Measurements from ENCODE around the gene GPC5.
"Not testable (repeated sequence)": the region's sequence is repeated elsewhere in the genome, so short reads cannot be mapped to it uniquely, and the experiment has no call there.

Gene GPC5

DNA sequence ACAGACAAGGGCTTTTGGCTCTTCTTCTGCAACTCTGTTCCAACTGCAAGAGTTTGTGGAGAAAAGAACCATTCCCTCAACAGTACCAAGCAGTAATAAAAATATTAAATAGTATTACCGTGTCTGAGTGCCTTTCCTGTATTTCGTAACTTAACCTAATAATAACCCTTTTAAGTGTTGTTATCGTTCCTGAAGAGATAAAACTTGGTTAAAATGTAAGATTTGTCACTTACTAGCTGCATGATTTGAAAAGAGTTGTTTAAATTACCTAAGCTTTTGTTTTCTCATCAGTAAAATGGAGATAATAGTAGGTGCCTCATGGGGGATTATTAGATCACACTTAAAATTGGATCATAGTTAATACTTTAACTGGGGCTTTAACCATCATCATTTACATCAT is 447.2 kb downstream of the GPC5 start:
- no peak for DNase-seq

- no peak for DNase-seq
Measured at GRCh38 chr13:91863699-91864098, 465.3 kb downstream of the GPC5 start.

GRCh38 chr13:91868351-91868750 is 469.9 kb downstream of the GPC5 start:
- no peak for DNase-seq

DNA sequence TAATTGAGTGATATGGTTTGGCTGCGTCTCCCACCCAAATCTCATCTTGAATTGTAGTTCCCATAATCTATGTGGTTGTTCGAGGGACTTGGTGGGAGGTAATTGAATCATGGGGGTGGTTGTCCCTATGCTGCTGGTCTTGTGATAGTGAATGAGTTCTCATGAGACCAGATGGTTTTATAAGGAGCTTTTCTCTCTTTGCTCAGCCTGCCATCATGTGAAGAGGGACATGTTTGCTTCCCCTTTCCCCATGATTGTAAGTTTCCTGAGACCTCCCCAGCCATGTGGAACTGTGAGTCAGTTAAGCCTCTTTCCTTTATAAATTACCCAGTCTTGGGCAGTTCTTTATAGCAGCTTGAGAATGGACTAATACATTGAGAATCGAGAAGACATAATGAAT is 480.1 kb downstream of the GPC5 start:
- no peak for DNase-seq

DNA sequence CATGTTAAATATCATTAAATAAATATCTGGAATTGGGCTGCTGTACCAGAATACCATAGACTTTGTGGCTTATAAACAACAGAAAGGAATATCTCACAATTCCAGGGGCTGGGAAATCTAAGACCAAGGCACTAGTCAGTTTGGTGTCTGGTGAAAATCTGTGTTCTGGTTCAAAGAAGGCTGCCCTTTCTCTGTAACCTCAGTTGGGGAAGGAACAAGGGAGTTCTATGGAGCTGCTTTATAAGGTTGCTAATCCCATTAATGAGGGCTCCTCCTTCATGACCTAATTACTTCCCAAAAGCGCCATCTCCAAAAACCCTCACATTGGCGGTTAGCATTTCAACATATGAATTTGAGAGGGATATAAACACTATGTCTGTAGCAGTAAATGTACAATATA is 480.9 kb downstream of the GPC5 start:
- DNase-seq = no peak

GRCh38 chr13:91882918-91883317 is 484.5 kb downstream of the GPC5 start:
- no peak for DNase-seq

GRCh38 chr13:91889641-91890040 is 491.2 kb downstream of the GPC5 start:
- DNase-seq = no peak

DNA sequence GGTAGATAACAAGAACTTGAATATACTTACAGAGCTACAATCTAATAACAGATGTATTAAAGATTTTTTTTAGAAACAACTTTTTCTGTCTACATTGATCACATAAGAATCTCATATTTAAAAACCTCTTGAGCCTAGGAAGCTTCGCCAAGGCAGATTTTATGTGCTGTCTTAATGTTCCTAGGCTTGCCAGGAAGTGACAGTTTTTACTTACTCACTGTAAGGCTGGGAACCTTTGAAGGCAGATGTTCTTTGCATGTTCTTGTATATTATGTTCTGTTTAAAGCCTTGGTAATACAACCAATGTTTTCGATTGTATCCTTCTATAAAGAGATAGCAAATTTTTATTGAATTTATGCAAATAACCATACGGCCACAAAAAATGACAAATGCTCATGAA is 492.7 kb downstream of the GPC5 start:
- no peak for DNase-seq

- DNase-seq = no peak
Measured at GRCh38 chr13:91893040-91893439, 494.6 kb downstream of the GPC5 start.

GRCh38 chr13:91894316-91894715 is 495.9 kb downstream of the GPC5 start:
- DNase-seq = no peak

- no peak for DNase-seq
Measured at GRCh38 chr13:91896547-91896946, 498.1 kb downstream of the GPC5 start.

DNA sequence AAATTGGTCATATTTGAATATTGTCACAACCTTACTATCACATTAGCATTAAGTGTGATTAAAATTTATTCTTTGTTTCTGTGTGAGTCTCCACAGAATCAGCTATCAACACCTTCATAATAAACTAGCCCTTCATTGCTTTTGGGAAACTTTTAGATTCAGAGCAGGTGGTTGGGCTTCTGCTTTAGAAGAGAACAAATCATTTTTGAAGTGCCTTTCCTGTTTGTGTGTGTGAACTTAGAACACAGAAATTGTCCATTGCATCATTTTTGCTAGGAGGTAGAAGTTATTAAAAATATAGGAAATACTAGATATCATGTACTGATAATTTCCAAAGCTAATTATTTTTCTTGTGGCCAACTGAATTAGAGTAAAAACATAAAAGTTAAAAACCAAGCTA is 500.6 kb downstream of the GPC5 start:
- DNase-seq = not testable (repeated sequence)

- DNase-seq = no peak
Measured at GRCh38 chr13:91902291-91902690, 503.9 kb downstream of the GPC5 start.

DNA sequence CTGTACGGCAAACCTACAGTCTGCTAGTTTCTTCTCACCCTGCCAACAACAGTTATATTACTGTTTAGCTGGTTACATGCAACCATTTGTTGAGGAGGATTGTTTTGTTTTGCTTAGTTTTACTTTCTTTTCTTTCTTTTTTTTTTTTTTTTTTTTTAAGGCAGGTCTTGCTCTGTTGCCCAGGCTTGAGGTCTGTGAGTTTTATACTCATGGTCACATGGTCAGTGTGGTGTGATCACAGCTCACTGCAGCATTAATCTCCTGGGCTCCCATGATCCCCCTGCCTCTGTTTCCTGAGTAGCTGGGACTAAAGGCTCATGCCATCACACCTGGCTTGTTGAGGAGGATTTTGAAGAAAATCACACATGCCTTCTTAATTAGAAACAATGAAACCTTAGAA is 505.6 kb downstream of the GPC5 start:
- DNase-seq = no peak

GRCh38 chr13:91904597-91904996 is 506.2 kb downstream of the GPC5 start:
- DNase-seq = no peak

DNA sequence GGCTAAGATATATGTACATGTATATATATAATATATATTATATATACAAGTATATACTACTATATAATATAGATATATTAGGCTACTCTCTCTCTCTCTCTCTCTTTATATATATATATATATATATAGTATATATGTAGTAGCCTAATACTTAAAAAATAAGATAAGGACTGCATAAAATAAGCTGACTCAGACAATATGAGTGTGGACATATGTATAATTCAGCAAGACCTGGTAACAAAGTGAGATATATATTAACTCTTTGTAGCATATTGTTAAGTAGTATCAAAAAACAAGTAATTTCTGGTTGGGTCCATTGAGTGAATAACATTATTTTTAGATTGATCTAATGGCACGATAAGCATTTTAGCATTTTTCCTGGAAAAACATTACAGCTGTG is 509.0 kb downstream of the GPC5 start:
- no peak for DNase-seq

GRCh38 chr13:91909617-91910016 is 511.2 kb downstream of the GPC5 start:
- no peak for DNase-seq

DNA sequence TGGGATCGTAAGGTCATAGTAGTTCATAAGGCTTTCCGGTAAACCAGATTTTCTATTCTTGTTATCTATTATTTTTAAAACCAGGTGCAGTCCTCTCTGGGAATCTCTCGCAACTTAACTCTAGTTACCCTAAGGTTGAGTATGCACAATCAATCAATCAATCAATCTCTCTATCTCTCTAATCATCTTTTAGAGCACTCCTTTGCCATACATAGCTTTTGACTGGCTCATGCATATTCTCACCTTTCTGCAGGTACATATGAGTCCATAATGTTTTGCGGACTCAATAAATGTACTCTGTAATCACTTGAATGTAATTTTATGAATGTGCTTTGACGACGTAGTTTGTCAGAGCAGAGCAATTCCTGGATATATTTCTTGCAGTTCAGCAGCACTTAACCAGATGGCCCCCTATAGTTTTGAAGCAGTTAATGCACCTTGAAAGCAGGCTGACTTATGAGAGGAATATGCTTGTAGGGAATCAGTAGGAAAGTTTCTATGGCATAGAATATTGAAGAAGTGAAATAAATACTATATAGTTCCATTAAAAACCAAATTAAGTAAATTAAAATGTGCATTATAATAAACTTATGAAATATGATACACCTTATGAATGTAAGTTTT is 524.7 kb downstream of the GPC5 start:
- DNase-seq = no peak

DNA sequence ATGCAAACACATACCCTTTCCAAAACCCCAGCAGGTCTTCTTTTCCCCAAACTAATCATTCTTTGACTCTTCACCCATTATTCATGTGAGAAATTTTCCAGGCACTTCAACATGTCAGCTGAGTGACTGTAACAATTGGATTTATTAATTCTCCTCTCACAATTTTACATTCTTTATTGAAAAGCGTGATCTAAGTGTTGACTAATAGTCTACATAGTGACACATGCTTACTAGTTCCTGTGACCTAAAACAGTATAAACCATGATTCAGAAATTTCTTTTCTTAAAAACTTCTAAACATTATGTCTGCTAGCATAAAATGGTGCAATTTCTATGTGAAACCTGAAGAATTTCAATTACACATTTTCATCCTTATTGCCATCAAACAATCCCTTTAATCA is 532.3 kb downstream of the GPC5 start:
- DNase-seq = no peak

GRCh38 chr13:91934354-91934753 is 535.9 kb downstream of the GPC5 start:
- DNase-seq = no peak

DNA sequence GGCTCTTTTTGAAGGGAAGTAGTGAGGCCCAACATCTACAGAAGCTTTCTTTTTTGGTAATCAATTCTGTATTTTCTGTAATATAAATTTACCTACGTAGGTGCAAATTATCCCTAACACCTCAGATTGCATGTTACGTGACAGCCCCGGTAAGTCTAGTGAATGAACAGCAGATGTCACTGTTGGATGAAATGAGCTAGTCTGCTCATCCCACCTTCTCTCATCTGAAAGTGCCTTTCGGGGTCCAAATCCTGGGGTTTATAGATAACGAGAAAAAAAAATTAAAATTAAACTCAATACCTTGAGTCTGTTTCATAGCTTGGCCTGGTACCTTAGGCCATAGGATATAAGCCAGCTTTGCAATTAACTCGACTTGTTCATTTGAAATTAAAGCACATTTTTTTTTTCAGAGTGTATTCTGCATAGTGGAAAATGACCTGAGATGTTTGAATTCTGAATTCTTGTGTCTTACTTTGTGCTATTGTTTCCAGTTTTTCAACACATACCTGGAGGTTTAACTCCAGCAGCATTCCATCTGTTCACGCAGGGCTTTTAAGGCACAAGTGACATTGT is 548.2 kb downstream of the GPC5 start:
- peak in 4 of 56 donors; percentile 2 to 9 (median 4) for DNase-seq

DNA sequence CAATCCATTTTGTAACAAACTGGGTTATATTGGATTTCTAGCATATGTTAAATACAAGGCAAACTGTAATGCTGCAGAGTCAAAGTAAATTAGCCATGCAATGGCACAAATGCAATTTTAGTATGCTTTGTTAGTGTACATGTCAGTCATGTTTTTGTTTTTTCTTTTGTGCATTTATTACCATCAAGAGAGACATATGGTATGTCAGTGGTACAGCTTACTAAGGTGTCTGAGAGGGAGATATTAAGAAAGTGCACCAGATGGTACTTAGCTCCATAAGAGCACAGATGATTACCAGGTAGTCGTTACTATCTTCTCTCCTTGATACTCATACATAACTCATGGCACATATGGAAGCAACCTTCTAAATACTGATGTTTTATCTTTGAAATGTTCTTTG is 550.3 kb downstream of the GPC5 start:
- DNase-seq = no peak

DNA sequence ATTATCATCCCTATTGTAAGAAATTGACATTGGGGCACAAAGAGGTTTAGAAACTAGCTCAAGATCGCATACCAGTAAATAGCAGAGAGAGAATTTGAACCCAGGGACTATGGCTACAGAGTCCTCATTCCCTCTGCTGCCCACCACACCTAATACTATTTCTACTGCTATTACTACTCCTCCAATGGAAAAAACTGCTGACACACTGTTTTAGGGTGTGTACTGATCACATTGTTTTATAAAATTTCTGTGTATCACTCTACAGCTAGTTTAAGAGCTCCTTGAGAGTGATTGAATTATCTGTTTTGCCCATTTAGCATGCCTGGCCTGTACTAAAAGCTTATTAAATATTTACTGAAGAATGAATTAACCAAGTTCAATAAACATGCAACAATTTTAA is 552.4 kb downstream of the GPC5 start:
- no peak for DNase-seq
